Uterus (tissue), 4 donors: ENCODE measurements around the gene RNH1. TPM values are rescaled to one million over a fixed set of nuclear protein-coding genes. Genes with fewer than 3 reads are reported as not detected.

Experiments used
- DNase-seq, 2 donors: peaks; one replicate each; pipeline ENCODE4 v3.0.0-alpha.2; 2019 to 2020
- H3K27ac ChIP-seq, 2 donors: fragments of 200-600 bp; sonication (generic); 1 replicate in 1 of 2; 2 replicates in 1 of 2; pipeline ENCODE4 v1.5.1; 2016 to 2018
- H3K27me3 ChIP-seq, 2 donors: fragments of 200-600 bp; sonication (generic); one replicate each; pipeline ENCODE4 v1.5.1; 2018 to 2019; ENCODE audit warnings: control low read depth in 1 of 2
- H3K36me3 ChIP-seq, 2 donors: fragments of 200-600 bp; sonication (generic); one replicate each; pipeline ENCODE4 v1.5.1; 2019; ENCODE audit warnings: control low read depth in 1 of 2
- H3K4me1 ChIP-seq, 2 donors: fragments of 200-600 bp; sonication (generic); one replicate each; pipeline ENCODE4 v1.5.1; 2018 to 2019; ENCODE audit warnings: control low read depth in 1 of 2
- H3K4me3 ChIP-seq, 2 donors: fragments of 200-600 bp; sonication (generic); 1 replicate in 1 of 2; 2 replicates in 1 of 2; pipeline ENCODE4 v1.5.1; 2018 to 2019; ENCODE audit warnings: mild to moderate bottlenecking in 1 of 2
- H3K9me3 ChIP-seq, 2 donors: fragments of 200-600 bp; sonication (generic); one replicate each; pipeline ENCODE4 v1.5.1; 2019; ENCODE audit warnings: control low read depth in 1 of 2
- CTCF ChIP-seq, 4 experiments: fragments of 200-600 bp in 2 of 4; fragments of 450-650 bp in 2 of 4; sonication (generic) in 2 of 4; IDR thresholded peaks; one replicate each; pipeline ENCODE4 v1.5.1; 2016 to 2019; ENCODE audit warnings: antibody characterized with exemption in 4 of 4, mild to moderate bottlenecking in 2 of 4, moderate library complexity in 1 of 4
- POLR2A ChIP-seq, 2 donors: fragments of 450-650 bp; IDR thresholded peaks; one replicate each; pipeline ENCODE4 v1.6.1; 2016; ENCODE audit warnings: antibody characterized with exemption in 2 of 2, mild to moderate bottlenecking in 1 of 2, moderate library complexity in 1 of 2
- intact Hi-C: fragments of 100-400 bp; cut with DNase I; formaldehyde crosslinking; loops from one replicate; pipeline ENCODE4 v1.15.1; 2023; ENCODE audit warnings: low total_unique reads
- total RNA-seq, 4 donors: library from RNA; depleted of rRNA in 3 of 4; stranded (reverse); fragments of >200 nt in 3 of 4; gene quantifications; one replicate each; pipeline versions ENCODE4 v1.1.0 to v1.2.4, GENCODE V29; 2014 to 2023
- donor health status: DM: yes; HTN: yes; CAD: no.

The RNH1 gene
- total RNA-seq, 4 donors from 2014 or later, result 111 to 175 (median 142) TPM

GRCh38 chr11:507727-508515 lies 879 bp upstream of the RNH1 start:
- H3K9me3 ChIP-seq, result no peaks in the 10 kb centered on the region
- peak overlapping the region in 1 of 2 donors; percentile 100 for H3K27ac ChIP-seq
- H3K4me1 ChIP-seq, result peaks cover 0 to 13% of the 10 kb centered on the region in 2 donors
- no peaks in the 10 kb centered on the region for H3K27me3 ChIP-seq
- intact Hi-C loops, result no loop called here
- no peak for TF ChIP-seq POLR2A (IDR thresholded peaks at IDR 0.05)
- TF ChIP-seq CTCF (IDR thresholded peaks at IDR 0.05), result no peak
- peak overlapping the region; percentile 23 to 95 for H3K4me3 ChIP-seq
- no peaks in the 10 kb centered on the region for H3K36me3 ChIP-seq
- peak in 1 of 2 donors; percentile 19 for DNase-seq

- intact Hi-C loops, result no loop called here
- H3K4me1 ChIP-seq, result peaks cover 0 to 20% of the 10 kb centered on the region in 2 donors
Measured at GRCh38 chr11:506238-506994, 626 bp downstream of the RNH1 start.

GRCh38 chr11:504994-505344 lies 2.1 kb downstream of the RNH1 start:
- H3K27ac ChIP-seq, result peak overlapping the region; percentile 65 to 73
- H3K4me3 ChIP-seq, result peak overlapping the region; percentile 37 to 52
- intact Hi-C loops, result no loop called here
- DNase-seq, result no peak
- H3K27me3 ChIP-seq, result no peaks in the 10 kb centered on the region
- H3K9me3 ChIP-seq, result no peaks in the 10 kb centered on the region
- TF ChIP-seq CTCF (IDR thresholded peaks at IDR 0.05), result no peak
- TF ChIP-seq POLR2A (IDR thresholded peaks at IDR 0.05), result no peak
- H3K4me1 ChIP-seq, result peaks cover 0 to 20% of the 10 kb centered on the region in 2 donors
- H3K36me3 ChIP-seq, result no peaks in the 10 kb centered on the region

More at GRCh38 chr11:506238-506994, 626 bp downstream of the RNH1 start:
- Histone ChIP-seq H3K27ac (peak overlapping the region; percentile 97 to 100), H3K9me3 (no peaks in the 10 kb centered on the region), H3K4me3 (peak overlapping the region; percentile 89 to 95), H3K27me3 (no peaks in the 10 kb centered on the region), H3K36me3 (no peaks in the 10 kb centered on the region)
- peak; percentile 97 to 99 for DNase-seq
- TF ChIP-seq CTCF (IDR thresholded peaks at IDR 0.05) (peak in 1 of 4 experiments; percentile 7), POLR2A (IDR thresholded peaks at IDR 0.05) (peak; percentile 48 to 68)

GRCh38 chr11:504053-504993 lies 2.7 kb downstream of the RNH1 start:
- H3K36me3 ChIP-seq, result no peaks in the 10 kb centered on the region
- no peaks in the 10 kb centered on the region for H3K27me3 ChIP-seq
- peak overlapping the region; percentile 37 to 52 for H3K4me3 ChIP-seq
- no peaks in the 10 kb centered on the region for H3K9me3 ChIP-seq
- intact Hi-C loops, result no loop called here
- H3K27ac ChIP-seq, result peak overlapping the region; percentile 65 to 73
- peaks cover 0 to 20% of the 10 kb centered on the region in 2 donors for H3K4me1 ChIP-seq
- peak; percentile 40 to 51 for DNase-seq
- TF ChIP-seq CTCF (IDR thresholded peaks at IDR 0.05) (no peak), POLR2A (IDR thresholded peaks at IDR 0.05) (no peak)
